ENCODE data around the gene KIAA0319L.

DNA sequence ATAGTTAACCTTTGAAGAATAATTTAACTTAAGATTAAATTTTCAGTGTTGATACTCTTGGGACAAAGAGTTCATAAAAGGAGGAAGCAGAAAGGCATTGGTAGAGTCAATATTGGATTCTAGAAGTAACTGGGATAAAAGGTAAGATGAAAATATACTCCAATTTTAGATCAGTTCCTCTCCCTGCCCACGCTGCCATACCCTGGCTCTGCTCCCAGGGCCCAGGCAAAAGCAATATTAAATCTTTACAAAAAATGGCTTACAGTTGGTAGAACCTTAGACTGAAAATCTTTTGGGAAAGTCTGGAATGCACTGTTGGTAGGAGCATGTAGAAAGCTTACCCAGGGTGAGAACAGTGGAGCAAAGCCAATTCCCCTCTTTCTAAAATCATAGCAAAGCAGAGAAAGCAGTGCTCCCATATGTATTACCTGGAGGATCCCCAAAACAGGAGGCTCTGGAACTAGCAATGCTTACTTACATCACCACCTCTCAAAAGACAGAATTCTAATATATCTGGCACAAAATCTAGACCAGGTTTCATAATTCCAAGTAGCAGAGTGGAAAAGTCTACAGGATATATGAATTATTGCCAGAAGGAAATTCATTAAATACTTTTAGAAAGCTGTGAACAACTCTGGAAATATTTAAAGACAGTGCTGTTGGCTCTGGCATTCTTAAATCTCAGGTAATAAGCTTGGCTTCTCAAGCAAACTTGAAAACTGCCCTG lies 24.5 kb downstream of the KIAA0319L start:
- TF ChIP-seq NR2F2 (IDR thresholded peaks at IDR 0.05), result no peak
- TF ChIP-seq, protein P1, sequence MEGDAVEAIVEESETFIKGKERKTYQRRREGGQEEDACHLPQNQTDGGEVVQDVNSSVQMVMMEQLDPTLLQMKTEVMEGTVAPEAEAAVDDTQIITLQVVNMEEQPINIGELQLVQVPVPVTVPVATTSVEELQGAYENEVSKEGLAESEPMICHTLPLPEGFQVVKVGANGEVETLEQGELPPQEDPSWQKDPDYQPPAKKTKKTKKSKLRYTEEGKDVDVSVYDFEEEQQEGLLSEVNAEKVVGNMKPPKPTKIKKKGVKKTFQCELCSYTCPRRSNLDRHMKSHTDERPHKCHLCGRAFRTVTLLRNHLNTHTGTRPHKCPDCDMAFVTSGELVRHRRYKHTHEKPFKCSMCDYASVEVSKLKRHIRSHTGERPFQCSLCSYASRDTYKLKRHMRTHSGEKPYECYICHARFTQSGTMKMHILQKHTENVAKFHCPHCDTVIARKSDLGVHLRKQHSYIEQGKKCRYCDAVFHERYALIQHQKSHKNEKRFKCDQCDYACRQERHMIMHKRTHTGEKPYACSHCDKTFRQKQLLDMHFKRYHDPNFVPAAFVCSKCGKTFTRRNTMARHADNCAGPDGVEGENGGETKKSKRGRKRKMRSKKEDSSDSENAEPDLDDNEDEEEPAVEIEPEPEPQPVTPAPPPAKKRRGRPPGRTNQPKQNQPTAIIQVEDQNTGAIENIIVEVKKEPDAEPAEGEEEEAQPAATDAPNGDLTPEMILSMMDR (IDR thresholded peaks at IDR 0.05; ENCODE audit: low read depth, low read length, missing input control), result no peak
- TF ChIP-seq, protein P2, sequence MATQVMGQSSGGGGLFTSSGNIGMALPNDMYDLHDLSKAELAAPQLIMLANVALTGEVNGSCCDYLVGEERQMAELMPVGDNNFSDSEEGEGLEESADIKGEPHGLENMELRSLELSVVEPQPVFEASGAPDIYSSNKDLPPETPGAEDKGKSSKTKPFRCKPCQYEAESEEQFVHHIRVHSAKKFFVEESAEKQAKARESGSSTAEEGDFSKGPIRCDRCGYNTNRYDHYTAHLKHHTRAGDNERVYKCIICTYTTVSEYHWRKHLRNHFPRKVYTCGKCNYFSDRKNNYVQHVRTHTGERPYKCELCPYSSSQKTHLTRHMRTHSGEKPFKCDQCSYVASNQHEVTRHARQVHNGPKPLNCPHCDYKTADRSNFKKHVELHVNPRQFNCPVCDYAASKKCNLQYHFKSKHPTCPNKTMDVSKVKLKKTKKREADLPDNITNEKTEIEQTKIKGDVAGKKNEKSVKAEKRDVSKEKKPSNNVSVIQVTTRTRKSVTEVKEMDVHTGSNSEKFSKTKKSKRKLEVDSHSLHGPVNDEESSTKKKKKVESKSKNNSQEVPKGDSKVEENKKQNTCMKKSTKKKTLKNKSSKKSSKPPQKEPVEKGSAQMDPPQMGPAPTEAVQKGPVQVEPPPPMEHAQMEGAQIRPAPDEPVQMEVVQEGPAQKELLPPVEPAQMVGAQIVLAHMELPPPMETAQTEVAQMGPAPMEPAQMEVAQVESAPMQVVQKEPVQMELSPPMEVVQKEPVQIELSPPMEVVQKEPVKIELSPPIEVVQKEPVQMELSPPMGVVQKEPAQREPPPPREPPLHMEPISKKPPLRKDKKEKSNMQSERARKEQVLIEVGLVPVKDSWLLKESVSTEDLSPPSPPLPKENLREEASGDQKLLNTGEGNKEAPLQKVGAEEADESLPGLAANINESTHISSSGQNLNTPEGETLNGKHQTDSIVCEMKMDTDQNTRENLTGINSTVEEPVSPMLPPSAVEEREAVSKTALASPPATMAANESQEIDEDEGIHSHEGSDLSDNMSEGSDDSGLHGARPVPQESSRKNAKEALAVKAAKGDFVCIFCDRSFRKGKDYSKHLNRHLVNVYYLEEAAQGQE (IDR thresholded peaks at IDR 0.05), result no peak
- TF ChIP-seq, protein P3, sequence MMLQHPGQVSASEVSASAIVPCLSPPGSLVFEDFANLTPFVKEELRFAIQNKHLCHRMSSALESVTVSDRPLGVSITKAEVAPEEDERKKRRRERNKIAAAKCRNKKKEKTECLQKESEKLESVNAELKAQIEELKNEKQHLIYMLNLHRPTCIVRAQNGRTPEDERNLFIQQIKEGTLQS (IDR thresholded peaks at IDR 0.05), result no peak
- TF ChIP-seq, protein P4, sequence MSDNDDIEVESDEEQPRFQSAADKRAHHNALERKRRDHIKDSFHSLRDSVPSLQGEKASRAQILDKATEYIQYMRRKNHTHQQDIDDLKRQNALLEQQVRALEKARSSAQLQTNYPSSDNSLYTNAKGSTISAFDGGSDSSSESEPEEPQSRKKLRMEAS (IDR thresholded peaks at IDR 0.05), result no peak

Measured in liver (tissue), 3 donors.